Stimulated activated naive CD8-positive, alpha-beta T cell treated with anti-CD3 and anti-CD28 coated beads, Interleukin-15, amount 100 ng/mL, for 72 hours (primary cell): ENCODE measurements around the gene FOXM1.
A peak's percentile ranks its signal among the peaks of the same experiment; 100 is the strongest.

Source experiments
- ATAC-seq: fragments of 150-1000 bp; cut with Tn5 transposase; 2 replicates; pipeline ENCODE4 v1.10.0; 2021; ENCODE audit warnings: mild to moderate bottlenecking, moderate library complexity
- DNase-seq, 2 donors: peaks; one replicate each; pipeline ENCODE4 v3.0.0; 2021 to 2022
- H3K27ac Mint-ChIP-seq, 2 donors: one replicate each; pipeline ENCODE4 v1.8.0; 2022; ENCODE audit warnings: mild to moderate bottlenecking in 2 of 2, mixed read lengths in 2 of 2, moderate library complexity in 2 of 2
- H3K27me3 Mint-ChIP-seq: one replicate; pipeline ENCODE4 v1.8.0; 2022; ENCODE audit warnings: mixed read lengths
- H3K4me1 Mint-ChIP-seq: one replicate; pipeline ENCODE4 v1.8.0; 2022; ENCODE audit warnings: mild to moderate bottlenecking, mixed read lengths
- H3K4me3 Mint-ChIP-seq, 2 donors: one replicate each; pipeline ENCODE4 v1.8.0; 2022; ENCODE audit warnings: mild to moderate bottlenecking in 2 of 2, mixed read lengths in 2 of 2, moderate library complexity in 1 of 2
- H3K9me3 Mint-ChIP-seq, 2 donors: one replicate each; pipeline ENCODE4 v1.8.0; 2022; ENCODE audit warnings: mixed read lengths in 2 of 2

Gene FOXM1

DNA sequence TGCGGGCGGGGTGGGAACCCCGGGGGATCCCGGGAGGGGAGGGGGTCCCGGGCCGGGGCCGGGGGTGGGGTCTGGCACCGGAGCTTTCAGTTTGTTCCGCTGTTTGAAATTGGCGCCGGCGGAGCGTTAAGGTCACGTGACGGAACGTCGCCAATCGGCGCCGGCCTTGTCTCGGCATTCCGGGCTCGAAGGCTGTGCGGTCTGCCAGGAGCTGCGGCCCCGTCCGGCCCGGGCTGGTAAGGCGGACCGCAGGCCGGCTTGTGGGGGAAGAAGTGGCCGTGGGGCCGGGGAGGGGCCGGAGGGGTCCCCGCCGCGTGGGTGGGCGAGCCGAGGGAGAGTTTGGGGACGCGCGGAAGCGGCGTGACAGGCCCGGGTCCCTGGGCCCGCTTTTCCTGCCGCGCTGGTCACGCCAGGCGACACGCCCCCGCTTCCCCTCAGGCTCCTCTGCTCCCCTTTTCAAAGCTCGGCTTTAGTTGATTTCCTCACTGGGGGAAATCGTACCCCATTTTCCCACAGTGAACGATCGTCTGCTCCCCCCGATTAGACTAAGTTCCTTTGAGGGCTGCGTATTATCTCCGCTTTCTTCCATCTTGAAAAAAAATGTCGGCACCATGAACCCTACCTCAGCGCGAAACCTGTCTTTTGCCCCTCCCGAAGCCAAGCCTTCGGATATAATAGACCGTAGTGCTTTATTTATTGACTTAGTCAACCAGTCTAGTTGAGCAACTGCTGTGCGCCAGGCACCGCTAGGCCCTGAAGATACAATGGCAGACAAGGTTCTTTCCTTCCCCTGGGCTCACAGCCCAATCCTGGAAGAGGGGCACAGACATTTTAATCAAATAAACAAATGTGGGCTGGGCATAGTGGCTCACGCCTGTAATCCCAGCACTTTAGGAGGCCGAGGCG is at the start of gene FOXM1, which contains the start of gene RHNO1:
TSS of gene FOXM1 (minus strand) at position 128 of the 906 bp plus-strand sequence. CDS start 2,696 bp downstream, outside the sequence.
TSS of gene RHNO1 (plus strand) at position 177 of the 906 bp plus-strand sequence. CDS start 8,144 bp downstream, outside the sequence.
- Mint-ChIP-seq H3K9me3 (no peaks in the 10 kb centered on the region), H3K27me3 (no peaks in the 10 kb centered on the region), H3K4me1 (peaks cover 32% of the 10 kb centered on the region), H3K27ac (peak within 1 kb of the TSS; percentile 99), H3K4me3 (peak within 1 kb of the TSS; percentile 97 to 99)
- ATAC-seq (peak; percentile 88), DNase-seq (peak; percentile 82 to 85)

- ATAC-seq = no peak
- Mint-ChIP-seq H3K9me3 (no peaks in the 10 kb centered on the region), H3K27ac (peak overlapping the region in 1 of 2 donors; percentile 81), H3K27me3 (no peaks in the 10 kb centered on the region), H3K4me3 (no peak overlapping the region), H3K4me1 (no peaks in the 10 kb centered on the region)
- DNase-seq = no peak
Measured at GRCh38 chr12:2925322-2925995, 48.5 kb upstream of the FOXM1 start.

GRCh38 chr12:2924019-2924418 is 47.0 kb upstream of the FOXM1 start:
- Mint-ChIP-seq H3K4me3 (no peak overlapping the region), H3K9me3 (no peaks in the 10 kb centered on the region), H3K27ac (peak overlapping the region in 1 of 2 donors; percentile 49), H3K27me3 (no peaks in the 10 kb centered on the region), H3K4me1 (no peaks in the 10 kb centered on the region)
- DNase-seq (no peak), ATAC-seq (no peak)

DNA sequence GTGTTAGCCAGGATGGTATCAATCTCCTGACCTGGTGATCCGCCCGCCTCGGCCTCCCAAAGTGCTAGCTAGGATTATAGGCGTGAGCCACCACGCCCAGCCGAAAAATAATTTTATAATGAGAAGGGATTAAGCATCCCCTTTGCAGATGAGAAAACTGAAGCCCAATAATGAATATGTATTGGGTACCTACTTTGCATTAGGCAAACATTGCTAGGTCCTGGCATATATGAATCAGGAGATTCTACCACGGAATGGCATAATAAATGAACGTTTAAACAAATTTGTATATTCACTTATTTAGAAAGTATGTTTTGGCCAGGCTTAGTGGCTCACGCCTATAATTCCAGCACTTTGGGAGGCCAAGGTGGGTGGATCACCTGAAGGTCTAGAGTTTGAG is 46.1 kb upstream of the FOXM1 start:
- DNase-seq (no peak), ATAC-seq (no peak)
- Mint-ChIP-seq H3K4me3 (no peak overlapping the region), H3K27ac (no peak overlapping the region), H3K4me1 (no peaks in the 10 kb centered on the region), H3K9me3 (no peaks in the 10 kb centered on the region), H3K27me3 (no peaks in the 10 kb centered on the region)

DNA sequence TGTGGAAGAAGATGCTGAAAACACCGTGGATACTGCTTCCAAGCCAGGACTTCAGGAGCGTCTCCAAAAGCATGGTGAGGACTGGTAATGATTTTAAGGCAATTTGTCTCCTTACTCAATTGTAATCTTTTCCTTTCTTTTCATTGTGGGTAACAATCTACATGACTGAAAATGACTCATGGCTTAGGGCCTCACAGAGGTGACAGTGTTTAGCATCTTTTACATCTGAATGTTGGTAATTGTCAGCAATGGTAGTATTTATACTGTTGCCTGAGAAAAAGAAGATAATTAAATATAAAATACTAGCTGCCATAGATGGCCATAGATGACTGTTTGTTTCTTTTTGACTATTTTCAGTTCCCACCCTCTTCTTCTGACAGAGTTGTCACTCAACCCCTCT is 45.4 kb upstream of the FOXM1 start:
- no peak overlapping the region for H3K27ac Mint-ChIP-seq
- no peaks in the 10 kb centered on the region for H3K9me3 Mint-ChIP-seq
- ATAC-seq (no peak), DNase-seq (no peak)
- H3K4me3 Mint-ChIP-seq = no peak overlapping the region
- no peaks in the 10 kb centered on the region for H3K4me1 Mint-ChIP-seq
- no peaks in the 10 kb centered on the region for H3K27me3 Mint-ChIP-seq

DNA sequence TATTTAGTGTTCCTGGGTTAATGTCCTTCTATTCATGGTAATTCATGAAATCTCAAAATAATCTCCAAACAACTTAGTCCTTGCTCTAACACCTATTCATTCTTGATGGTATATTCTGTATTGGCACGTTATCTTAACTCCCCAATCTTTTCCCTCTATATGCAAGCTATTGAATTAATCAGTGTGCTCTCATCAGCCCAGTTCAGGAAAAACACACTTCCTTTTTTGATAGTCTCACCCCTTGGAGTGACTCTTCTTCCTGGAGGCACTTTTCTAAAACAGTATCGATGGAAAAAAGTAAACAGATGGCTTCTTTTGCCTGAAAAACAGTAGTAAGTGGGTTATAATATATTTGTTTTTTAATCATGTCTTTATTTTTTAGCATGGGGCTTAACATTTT is 42.3 kb upstream of the FOXM1 start:
- no peaks in the 10 kb centered on the region for H3K9me3 Mint-ChIP-seq
- H3K27ac Mint-ChIP-seq = no peak overlapping the region
- no peak overlapping the region for H3K4me3 Mint-ChIP-seq
- no peaks in the 10 kb centered on the region for H3K27me3 Mint-ChIP-seq
- DNase-seq (no peak), ATAC-seq (no peak)
- no peaks in the 10 kb centered on the region for H3K4me1 Mint-ChIP-seq

DNA sequence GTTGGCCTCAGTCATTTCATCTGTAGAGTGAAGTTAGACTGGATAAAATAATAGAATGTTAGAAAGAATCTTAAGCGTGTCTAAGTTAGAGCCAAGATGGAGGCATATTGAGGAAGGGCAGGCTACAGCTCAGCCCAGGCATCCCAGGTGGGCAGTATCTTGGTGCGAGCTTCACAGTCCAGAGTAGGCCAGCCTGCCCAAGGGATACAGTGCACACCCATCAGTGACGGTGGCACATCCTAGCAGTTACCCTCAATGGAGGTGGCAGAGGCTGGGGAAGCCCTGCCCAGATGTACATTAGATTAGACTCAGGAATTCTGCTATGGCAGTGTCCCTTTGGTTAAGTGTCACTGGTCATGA is 35.2 kb upstream of the FOXM1 start:
- H3K4me1 Mint-ChIP-seq = no peaks in the 10 kb centered on the region
- H3K27ac Mint-ChIP-seq = peak overlapping the region in 1 of 2 donors; percentile 14
- DNase-seq (no peak), ATAC-seq (no peak)
- H3K4me3 Mint-ChIP-seq = no peak overlapping the region
- no peaks in the 10 kb centered on the region for H3K9me3 Mint-ChIP-seq
- H3K27me3 Mint-ChIP-seq = no peaks in the 10 kb centered on the region

DNA sequence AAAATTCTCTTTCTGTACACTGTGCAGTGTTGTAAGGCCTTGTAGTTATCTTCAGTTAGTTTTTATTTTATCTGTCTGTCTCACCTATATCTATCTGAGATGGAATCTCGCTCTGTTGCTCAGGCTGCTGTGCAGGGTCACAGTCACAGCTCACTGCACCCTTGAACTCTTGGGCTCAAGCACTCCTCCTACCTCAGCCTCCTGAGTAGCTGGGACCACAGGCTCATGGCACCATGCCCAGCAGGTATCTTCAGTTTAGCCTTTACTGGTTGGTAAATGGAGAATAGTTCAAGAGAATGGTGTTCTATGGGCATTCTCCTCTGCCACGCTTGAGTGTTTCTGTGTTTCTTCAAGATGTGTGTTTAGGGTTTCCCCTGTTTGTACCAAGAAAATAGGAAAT is 27.3 kb upstream of the FOXM1 start:
- Mint-ChIP-seq H3K9me3 (no peaks in the 10 kb centered on the region), H3K4me1 (no peaks in the 10 kb centered on the region), H3K27ac (no peak overlapping the region), H3K27me3 (no peaks in the 10 kb centered on the region), H3K4me3 (no peak overlapping the region)
- ATAC-seq = no peak
- DNase-seq = no peak

DNA sequence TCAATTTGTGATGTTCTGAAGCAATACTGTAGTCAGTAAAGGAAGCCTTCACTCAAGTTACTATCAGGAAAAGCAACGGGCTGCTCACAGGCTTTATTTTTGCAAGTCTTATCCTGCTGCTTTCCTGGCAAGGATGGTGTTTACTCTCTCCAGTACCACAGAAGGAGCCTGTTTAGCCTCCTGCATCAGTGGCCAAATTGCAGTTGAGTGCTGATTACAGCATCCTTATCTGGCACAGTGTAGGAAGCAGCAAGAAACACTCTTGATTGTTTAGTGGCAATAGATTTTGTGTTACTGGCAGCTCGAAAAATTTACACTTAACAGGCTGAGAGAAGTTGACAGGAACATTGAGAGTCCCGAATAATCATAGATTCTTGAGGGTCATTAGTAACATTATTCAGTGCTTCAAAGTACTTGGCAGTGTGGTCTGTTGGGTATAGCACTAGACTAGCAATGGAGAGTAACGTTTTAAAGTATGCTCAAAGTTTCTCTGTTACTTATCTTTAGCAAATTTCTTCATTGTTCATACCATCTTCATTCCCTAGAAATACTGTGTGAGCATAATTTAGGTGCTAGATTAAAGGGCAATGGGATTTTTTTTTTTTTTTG is 25.4 kb upstream of the FOXM1 start:
- ATAC-seq (no peak), DNase-seq (no peak)
- H3K9me3 Mint-ChIP-seq = no peaks in the 10 kb centered on the region
- H3K27ac Mint-ChIP-seq = no peak overlapping the region
- no peaks in the 10 kb centered on the region for H3K4me1 Mint-ChIP-seq
- H3K4me3 Mint-ChIP-seq = no peak overlapping the region
- H3K27me3 Mint-ChIP-seq = no peaks in the 10 kb centered on the region

DNA sequence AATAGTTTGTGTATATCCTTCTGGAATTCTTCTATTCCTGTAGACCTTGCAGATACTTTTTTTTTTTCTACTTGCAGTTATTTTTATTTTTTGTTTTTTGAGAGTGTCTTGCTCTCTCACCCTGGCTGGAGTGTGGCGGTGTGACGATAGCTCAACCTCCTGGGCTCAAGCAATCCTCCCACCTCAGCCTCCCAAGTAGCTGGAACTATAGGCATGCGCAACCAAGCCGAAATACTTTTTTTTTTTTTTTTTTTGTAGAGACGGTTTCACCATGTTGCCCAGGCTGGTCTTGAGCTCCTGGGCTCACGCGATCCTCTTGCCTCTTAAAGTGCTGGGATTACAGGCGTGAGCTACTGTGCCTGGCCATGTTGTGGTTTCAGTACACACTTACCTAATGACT is 23.7 kb upstream of the FOXM1 start:
- no peak overlapping the region for H3K4me3 Mint-ChIP-seq
- no peaks in the 10 kb centered on the region for H3K9me3 Mint-ChIP-seq
- DNase-seq (no peak), ATAC-seq (no peak)
- no peaks in the 10 kb centered on the region for H3K27me3 Mint-ChIP-seq
- H3K4me1 Mint-ChIP-seq = no peaks in the 10 kb centered on the region
- H3K27ac Mint-ChIP-seq = no peak overlapping the region

DNA sequence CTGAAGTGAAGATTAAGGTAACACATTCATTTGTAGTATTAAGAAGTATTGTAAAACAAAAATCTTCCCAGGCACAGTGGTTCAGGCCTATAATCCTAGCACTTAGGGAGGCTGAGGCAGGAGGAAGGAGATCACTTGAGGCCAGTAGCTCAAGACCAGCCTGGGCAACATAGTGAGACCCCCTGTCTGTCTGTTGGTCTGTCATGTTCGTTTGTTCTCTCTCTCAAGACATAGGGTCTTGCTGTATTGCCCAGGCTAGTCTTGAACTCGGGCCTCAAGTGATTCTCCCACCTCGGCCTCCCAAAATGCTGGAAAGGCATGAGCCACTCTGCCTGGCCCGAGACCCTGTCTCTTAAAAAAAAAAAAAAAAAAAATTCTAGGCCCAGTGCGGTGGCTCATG is 20.4 kb upstream of the FOXM1 start:
- Mint-ChIP-seq H3K9me3 (no peaks in the 10 kb centered on the region), H3K27me3 (no peaks in the 10 kb centered on the region), H3K27ac (no peak overlapping the region), H3K4me1 (peaks cover 6% of the 10 kb centered on the region), H3K4me3 (no peak overlapping the region)
- ATAC-seq (no peak), DNase-seq (no peak)

- no peak overlapping the region for H3K4me3 Mint-ChIP-seq
- peaks cover 19% of the 10 kb centered on the region for H3K4me1 Mint-ChIP-seq
- H3K27ac Mint-ChIP-seq = no peak overlapping the region
- no peak for ATAC-seq
- H3K9me3 Mint-ChIP-seq = no peaks in the 10 kb centered on the region
- DNase-seq = no peak
- no peaks in the 10 kb centered on the region for H3K27me3 Mint-ChIP-seq
Measured at GRCh38 chr12:2895511-2895910, 18.5 kb upstream of the FOXM1 start.

DNA sequence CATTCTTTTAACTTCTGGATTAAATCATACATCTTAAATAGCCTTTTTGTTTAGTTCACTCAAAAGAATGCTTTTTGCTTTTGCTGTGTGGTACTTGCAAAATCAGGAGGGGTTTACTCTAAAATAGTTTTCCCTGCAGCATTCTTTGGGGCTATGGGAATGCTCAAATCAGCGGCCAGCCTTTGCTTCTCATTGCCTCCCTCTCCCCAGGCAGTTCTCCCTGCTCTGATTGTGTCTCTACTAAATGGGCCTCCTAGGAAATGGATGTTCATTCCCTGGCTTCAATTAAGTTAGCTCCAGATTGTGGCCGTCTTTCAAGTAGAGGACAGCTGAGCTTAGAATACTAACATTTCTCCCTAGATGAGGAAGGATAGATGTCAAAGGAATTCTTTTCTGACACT is 18.1 kb upstream of the FOXM1 start:
- Mint-ChIP-seq H3K27ac (no peak overlapping the region), H3K9me3 (no peaks in the 10 kb centered on the region), H3K27me3 (no peaks in the 10 kb centered on the region), H3K4me1 (peaks cover 23% of the 10 kb centered on the region), H3K4me3 (no peak overlapping the region)
- ATAC-seq = no peak
- no peak for DNase-seq

GRCh38 chr12:2893007-2893406 is 16.0 kb upstream of the FOXM1 start:
- peak overlapping the region in 1 of 2 donors; percentile 21 for H3K4me3 Mint-ChIP-seq
- ATAC-seq (no peak), DNase-seq (no peak)
- H3K4me1 Mint-ChIP-seq = peaks cover 36% of the 10 kb centered on the region
- peak overlapping the region in 1 of 2 donors; percentile 89 for H3K27ac Mint-ChIP-seq
- H3K9me3 Mint-ChIP-seq = no peaks in the 10 kb centered on the region
- H3K27me3 Mint-ChIP-seq = no peaks in the 10 kb centered on the region

- no peaks in the 10 kb centered on the region for H3K9me3 Mint-ChIP-seq
- peaks cover 36% of the 10 kb centered on the region for H3K4me1 Mint-ChIP-seq
- no peak for ATAC-seq
- no peak for DNase-seq
- H3K4me3 Mint-ChIP-seq = no peak overlapping the region
- H3K27me3 Mint-ChIP-seq = no peaks in the 10 kb centered on the region
- no peak overlapping the region for H3K27ac Mint-ChIP-seq
Measured at GRCh38 chr12:2892246-2892645, 15.3 kb upstream of the FOXM1 start.
